EL (cell line): ENCODE measurements around the gene CDK5R2.
"Not testable (repeated sequence)": the region's sequence is repeated elsewhere in the genome, so short reads cannot be mapped to it uniquely, and the experiment has no call there.

Source experiments
- DNase-seq: peaks from one replicate; pipeline ENCODE4 v3.0.0-alpha.2; 2016

The CDK5R2 gene

DNA sequence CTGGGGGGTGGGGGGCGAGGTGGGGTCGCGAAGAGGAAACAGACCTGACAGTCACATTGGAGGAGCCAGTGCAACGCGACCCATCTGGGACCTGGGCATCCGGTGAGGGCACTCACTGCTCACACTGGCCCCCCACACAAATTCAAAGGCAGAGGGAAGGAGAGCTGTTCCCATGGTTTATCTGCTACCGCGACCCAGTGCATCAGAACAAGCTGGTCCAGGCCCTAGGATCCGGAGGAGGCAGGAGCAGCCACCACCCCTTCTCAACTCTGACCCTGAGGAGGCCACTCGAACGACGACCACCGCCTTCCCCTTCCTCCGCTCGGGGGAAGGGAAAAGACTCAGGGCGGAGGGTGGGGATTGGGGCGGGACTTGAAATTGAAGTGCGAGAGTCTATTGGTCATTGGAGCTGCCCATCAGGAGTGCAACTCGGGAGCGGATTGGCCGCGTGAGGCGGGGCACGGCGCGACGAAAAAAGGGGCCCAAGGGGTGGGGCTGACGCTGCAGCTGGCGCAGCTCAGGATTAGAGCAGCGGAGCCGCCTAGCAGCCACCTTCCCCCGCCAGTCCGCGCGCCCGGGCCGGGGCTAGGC lies at the start of gene CDK5R2:
TSS of gene CDK5R2 (plus strand) at position 526 of the 591 bp plus-strand sequence. CDS start 155 bp downstream, outside the sequence.
- peak; percentile 79 for DNase-seq

DNA sequence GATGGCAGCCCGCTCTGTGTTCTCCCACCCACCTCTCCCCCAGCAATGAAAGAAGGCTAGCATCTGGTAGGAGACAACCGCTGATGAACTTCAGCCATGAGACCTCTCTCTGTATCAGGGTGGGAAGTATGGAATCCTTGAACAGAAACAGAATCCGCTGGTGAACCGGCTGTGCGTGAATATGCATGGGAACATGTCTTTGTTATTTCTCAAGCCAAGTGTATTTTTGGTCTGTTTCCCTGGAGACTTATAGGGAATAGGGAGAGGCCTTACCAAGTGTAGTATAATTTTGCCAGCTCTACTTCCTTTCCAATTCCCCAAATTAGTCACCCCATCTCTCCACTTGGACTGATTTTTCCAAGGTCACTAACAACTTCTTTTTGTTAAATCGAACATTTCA lies 48.7 kb upstream of the CDK5R2 start:
- DNase-seq, result no peak

DNA sequence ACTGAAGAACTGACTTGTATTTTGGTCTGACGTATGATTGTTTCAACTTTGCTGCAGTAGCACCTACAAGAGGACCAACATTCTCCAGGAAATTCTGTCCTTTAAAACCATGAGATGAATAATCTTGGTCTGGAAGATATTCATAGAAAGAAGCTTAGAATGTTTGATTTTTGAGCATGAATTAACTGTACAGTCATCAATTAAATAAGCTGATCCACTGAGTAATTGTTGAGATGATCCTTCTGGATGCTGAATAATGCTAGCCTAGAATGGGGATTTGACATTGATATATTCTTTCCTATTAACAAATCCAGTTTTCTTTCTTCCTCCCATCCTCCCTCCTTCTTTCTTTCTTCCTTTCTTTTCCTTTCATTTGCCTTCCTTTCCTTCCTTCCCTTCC lies 39.0 kb upstream of the CDK5R2 start:
- DNase-seq, result no peak

DNA sequence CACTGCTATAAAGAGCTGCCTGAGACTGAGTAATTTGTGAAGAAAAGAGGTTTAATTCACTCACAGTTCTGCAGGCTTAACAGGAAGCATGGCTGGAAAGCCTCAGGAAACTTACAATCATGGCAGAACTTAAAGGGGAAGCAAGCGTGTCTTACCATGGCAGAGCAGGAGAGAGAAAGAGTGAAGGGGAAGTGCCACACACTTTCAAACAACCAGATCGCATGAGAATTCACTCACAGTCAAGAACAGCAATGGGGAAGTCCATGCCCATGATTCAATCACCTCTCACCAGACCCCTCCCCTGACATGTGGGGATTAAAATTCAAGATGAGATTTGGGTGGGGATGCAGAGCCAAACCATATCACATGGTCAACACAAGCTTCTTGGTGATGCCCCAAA lies 34.7 kb upstream of the CDK5R2 start:
- no peak for DNase-seq

DNA sequence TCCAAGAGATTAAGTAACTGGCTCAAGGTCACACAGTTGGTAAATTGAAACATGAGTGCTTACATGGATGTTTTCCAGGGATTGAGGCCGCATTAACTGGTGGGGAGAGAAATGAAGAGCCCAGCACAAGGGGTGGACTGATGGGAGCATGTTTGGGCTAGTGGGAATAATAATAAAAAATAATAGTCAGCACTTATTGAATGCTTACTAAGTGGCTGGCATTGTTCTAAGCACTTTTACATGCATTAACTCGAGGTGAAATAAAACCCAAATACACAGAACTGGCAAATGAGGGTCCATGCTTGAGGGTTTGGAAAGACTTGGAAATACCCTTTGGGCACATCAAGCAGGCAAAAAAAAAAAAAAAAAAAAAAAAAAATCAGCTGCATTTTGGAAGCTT lies 34.0 kb upstream of the CDK5R2 start:
- DNase-seq, result no peak

DNA sequence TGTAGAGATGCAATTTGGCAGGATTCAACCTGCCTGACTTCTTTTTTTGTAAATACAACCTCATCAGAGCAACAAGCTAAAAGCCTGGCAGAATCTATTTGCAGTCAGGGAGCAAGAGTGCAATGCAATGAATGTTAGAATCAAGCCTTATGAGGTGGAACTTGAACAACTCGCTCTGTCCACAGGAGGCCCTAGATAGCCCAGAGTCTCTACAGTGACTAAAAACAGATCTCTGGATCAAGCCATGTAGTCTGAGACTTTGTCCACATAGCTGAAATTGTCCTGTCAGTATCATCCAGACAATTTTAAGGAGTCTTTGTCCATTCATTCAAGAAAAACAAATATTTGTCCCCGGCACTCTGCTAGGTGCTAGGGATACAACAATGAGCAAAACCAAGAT lies 32.0 kb upstream of the CDK5R2 start:
- DNase-seq, result no peak

DNA sequence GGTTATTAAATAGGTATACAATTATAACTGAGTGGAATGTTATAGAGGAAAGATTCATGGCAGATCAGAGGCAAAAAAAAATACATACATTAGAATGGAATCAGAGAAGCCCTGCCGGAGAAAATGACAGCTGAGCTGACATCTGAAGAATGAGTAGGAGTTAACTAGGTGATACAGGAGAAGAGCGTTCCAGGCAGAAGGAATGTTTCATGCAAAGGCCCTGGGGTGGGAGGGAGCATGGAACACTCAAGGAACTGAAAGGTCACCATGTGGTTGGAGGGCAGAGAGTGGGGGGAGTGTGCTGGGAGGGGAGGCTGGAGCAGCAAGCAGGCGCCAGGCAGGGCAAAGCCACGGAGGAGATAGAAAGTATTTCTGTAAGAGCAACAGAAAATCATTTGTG lies 31.6 kb upstream of the CDK5R2 start:
- DNase-seq, result no peak

DNA sequence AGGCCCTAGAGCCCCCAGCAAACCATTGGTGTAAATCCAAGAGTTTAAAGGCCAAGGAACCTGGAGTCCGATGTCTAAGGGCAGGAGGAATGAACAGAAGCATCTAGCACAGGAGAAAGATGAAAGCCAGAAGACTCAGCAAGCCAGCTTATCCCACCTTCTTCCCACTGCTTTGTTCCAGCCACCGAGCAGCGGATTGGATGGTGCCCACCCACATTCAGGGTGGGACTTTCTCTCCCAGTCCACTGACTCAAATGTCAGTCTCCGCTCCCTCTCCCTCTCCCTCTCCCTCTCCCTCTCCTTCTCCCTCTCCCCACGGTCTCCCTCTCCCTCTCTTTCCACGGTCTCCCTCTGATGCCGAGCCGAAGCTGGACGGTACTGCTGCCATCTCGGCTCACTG lies 29.0 kb upstream of the CDK5R2 start:
- DNase-seq, result not testable (repeated sequence)

DNA sequence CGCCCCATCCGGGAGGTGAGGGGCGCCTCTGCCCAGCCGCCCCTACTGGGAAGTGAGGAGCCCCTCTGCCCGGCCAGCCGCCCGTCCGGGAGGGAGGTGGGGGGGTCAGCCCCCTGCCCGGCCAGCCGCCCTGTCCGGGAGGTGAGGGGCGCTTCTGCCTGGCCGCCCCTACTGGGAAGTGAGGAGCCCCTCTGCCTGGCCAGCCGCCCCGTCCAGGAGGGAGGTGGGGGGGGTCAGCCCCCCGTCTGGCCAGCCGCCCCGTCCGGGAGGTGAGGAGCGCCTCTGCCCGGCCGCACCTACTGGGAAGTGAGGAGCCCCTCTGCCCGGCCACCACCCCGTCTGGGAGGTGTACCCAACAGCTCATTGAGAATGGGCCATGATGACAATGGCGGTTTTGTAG lies 27.7 kb upstream of the CDK5R2 start:
- not testable (repeated sequence) for DNase-seq

DNA sequence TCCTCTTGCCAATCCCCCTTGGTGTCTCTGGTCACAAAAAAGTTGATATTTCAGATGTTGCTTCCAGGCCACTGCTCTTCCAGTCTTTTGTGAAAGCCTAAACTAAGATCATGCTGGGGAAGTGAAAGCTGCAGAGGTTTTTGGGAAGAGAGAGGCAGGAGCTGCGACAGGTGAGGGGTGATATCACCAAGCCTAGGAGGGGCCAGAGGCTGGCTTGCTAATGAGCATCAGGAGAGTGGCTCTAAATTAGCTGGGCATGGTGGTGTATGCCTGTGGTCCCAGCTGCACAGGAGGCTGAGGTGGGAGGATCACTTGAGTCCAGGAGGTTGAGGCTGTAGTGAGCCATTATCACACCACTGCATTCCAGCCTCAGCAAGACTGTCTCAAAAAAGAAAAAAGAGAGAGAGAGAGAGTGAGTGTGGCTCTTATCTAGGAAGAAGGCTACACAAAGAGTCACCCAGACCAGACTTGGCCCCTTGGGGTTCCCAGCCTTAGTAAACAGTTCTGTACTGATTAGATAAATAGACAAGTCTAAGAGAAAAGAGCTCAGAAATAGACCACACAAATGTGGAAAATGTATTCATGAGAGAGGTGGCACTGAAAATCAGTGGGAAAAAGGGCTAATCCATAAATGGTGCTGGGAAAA lies 14.6 kb upstream of the CDK5R2 start:
- DNase-seq, result no peak

DNA sequence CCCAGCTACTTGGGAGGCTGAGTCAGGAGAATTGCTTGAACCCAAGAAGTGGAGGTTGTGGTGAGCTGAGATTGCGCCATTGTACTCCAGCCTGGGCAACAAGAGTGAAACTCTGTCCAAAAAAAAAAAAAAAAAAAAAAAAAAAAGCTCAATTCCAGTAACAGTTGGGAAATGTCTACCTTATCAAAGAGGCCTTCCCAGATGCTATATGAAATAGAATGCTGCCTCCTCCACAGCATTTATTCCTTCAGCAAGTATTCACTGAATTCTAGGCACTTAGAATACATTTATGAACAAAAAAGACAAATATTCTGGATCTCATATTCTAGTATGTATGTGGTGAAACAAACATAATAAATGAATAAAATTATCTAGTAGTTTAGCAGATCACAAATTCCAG lies 12.8 kb upstream of the CDK5R2 start:
- DNase-seq, result no peak

DNA sequence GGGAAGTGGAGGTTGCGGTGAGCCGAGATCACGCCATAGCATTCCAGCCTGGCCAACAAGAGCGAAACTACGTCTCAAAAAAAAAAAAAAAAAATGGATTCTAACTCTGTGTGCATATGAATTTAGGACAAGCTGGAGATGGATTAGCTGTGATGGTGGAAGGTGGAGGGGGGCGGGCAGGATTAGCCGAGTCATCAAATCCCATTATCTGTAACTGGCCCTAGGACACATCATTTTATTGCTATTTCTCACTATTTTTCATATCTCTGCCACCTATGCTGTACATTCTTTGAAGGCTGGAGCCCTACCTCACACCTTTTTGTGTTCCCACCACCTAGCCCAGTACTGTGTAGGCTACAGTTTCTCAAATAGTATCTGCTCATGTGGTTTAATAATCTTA lies 7.3 kb upstream of the CDK5R2 start:
- DNase-seq, result no peak

DNA sequence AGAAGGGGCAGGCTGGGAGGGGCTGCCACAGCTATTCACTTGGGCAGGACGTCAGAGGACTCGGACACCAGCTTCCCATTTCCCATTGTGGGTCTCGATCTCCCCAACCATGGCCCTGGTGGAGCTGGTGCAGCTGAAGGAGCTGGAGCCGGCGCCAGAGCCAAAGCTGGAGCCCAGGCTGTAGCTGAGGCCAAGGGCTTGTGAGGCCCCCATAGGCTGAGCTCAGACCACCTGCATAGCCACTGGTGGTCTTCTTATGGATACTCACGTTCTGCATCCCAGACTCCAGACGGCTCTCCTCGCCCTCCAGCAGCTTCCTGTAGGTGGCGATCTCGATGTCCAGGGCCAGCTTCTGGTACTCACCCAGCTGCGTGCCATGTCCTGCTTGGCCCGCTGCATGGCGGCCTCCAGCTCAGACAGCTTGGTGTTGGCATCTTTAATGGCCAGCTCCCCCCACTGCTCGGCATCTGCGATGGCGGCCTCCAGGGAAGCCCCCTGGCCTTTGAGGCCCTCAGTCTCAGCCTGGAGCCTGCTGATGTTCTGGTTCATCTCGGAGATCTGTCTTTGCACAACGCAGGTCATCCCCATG lies 6.0 kb upstream of the CDK5R2 start:
- DNase-seq, result no peak

DNA sequence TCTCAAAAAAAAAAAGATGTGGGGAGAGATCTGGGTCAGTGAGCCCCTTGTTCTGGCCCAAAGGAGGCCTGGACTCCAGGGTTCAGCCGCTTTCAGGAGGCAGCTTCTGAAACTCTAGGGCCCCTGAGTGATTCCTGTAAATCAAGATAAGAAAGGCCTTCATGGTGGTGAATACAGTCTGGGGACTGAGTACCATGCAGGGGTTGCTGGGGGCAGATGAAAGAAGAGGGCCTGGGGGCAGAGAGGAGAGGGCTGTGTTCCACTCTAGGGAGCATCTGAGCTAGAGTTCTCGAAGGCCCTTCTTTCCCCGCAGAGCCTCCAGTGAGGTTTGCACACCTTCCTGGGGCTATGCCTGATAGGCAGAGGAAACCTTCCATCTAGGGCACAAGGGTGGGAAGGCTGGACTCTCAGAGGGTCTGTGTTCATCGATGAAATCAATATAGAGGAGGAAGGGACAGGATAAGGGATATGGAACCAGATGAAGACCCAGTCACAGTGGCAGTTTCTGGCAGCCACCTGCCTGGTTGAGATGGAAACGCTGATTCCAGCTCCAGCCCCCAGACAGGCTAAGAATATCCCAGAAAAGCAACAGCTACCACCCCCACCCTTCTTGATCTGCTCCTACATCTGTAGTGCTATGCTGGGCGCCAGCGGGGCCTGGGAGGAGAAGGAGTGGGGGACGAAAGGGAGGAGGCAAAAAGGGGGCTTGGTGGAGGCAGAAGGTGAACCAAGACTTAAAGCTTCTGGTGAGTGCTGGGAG lies 4.7 kb upstream of the CDK5R2 start:
- DNase-seq, result no peak

DNA sequence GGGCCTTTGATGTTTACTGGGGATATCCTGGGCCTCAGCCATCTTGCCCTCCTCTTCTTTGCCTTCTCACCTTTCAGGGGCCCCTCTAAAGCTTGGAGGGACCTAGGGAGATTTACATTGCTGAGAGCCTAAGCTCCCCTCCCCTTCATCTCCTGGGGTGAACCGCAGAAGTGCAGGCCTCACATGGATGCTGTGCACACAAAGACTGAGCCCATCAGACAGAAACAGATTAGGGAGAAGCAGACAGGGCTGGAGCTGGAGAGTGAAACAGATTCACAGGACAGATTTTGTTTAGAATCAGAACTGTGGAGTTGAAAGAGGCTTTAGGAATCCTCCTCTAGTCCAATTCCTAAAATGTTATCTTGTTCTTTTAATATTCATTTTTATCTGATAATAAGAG lies 3.4 kb upstream of the CDK5R2 start:
- DNase-seq, result no peak

DNA sequence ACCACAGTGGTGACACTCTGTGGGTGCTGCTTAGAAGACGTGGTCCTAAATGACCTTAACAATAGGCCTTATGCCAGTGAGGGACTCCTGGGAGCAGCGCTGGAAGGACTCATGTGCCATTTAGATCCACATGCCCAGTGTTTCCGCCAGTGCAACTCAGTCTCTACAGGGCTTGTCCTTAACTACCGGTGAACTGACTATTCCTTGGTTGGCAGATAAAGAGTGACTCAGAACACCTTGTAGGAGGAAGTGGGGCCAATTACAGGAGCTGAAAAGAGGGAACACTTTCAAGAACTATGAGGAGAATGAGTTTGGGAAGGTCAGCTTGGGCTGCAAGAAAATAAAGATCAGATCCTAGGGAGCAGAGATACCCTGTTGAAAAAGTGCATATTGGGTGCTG lies 1.8 kb upstream of the CDK5R2 start:
- DNase-seq, result no peak

DNA sequence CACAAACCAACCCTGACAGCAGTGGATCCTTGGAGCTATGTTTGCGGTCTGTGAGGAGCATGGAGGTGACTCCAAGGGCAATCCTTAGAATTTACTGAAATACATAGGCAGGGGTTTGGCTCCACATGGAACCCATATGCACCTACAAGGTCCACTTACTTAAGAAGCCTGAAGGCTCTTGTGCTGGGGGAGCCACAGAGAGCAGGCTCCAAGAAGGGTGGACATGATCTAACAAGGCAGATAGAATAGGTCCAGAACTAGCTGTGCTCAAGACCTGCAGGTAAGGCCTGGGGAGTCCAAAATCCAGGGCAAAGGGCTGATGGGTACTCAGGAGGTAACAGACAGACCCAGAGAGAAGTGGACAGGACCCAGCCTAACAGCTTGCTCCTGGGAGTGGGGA lies 1.2 kb upstream of the CDK5R2 start:
- no peak for DNase-seq

DNA sequence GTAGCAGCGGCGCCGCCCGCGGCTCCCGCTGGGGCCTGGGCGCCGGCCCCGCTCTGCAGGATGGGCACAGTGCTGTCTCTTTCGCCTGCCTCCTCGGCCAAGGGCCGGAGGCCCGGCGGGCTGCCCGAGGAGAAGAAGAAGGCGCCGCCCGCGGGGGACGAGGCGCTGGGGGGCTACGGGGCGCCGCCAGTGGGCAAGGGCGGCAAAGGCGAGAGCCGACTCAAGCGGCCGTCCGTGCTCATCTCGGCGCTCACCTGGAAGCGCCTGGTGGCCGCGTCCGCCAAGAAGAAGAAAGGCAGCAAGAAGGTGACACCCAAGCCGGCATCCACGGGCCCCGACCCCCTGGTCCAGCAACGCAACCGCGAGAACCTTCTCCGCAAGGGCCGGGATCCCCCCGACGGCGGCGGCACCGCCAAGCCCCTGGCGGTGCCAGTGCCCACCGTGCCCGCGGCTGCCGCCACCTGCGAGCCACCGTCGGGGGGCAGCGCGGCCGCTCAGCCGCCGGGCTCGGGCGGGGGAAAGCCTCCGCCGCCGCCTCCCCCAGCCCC lies 369 bp downstream of the CDK5R2 start:
- DNase-seq, result no peak

DNA sequence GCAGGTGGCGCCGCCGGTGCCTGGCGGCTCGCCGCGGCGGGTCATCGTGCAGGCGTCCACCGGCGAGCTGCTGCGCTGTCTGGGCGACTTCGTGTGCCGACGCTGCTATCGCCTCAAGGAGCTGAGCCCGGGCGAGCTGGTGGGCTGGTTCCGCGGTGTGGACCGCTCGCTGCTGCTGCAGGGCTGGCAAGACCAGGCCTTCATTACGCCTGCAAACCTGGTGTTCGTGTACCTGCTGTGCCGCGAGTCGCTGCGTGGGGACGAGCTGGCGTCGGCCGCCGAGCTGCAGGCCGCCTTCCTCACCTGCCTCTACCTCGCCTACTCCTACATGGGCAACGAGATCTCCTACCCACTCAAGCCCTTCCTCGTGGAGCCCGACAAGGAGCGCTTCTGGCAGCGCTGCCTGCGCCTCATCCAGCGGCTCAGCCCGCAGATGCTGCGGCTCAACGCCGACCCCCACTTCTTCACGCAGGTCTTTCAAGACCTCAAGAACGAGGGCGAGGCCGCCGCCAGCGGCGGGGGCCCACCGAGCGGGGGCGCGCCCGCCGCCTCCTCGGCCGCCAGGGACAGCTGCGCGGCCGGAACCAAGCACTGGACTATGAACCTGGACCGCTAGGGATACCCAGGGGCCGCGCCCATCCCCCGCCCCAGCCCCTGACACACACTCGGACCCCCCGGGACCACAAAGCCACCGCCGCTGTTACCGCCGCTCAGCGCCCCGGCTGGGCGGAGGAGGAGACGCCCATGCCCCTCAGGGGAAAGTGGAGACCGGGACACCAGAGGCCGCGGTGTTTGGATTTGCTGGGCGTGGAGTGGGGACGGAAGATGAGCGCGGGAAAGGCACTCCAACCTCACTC lies 1.1 kb downstream of the CDK5R2 start:
- DNase-seq, result no peak

DNA sequence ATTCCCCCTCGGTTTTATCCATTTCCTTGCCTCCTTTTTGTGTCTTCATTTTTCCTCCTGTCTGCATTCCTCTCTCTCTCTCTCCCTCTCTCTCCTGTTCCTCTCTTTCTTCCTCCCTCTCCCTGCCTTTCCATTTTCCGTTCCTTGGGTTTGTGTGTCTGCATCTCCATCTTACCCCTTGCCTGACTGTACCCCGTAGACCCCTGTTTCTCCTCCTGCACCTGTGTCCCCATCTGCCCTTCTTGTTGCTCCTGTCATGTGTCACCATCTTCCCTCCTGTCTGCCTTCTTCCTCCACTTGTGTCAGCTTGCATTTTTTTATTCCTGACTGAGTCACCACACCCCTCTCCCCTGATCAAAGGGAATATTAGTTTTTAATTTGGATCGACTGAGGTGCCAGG lies 1.8 kb downstream of the CDK5R2 start:
- no peak for DNase-seq

DNA sequence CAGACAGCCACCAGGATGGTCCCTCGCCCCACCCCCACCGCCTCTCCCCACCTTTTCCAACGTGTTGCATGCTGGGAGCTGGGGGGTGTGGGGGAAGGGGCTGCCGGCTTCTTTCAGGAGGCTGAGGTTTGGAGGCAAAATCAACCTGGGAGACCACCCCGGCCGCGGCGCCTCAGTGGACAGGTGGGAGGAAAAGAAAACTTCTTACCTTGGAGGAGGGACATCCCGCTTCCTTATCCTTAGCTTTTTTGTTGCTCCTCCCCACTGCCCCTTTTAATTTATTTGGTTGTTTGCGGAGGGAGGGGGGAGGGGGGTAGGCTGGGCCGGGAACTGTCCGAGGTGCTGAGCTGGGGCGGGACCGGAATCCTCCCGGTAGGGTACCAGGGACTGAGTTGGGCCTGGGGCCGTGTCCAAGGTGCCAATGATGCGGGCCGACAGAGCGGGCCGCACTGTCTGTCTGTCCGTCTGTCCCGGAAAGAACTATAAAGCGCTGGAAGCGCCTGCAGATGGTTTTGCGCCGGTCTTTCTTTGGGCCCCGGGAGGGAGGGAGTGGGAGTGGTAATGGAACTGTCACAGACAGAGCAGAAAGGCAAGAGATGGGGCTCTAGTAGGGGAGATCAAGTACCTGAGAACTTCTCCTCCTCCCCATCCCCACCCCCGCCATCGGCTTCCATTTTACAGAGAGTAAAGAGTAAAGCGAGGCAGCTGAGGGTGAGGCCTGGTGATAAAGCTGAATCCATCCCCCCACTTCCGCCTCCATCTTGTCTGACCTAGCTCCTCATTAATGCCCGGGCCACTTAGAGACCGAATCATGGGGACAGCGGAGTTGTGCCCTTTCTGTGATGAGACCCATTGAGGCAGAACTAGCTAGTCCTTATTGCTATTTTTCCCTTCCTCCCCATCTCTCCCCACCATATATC lies 2.4 kb downstream of the CDK5R2 start:
- no peak for DNase-seq
